Hepatocyte (in vitro differentiated cells): ENCODE results near the gene CILP2.

Experiments used
- CTCF ChIP-seq: fragments of 200-600 bp; sonication (generic); IDR thresholded peaks from 2 replicates; pipeline ENCODE4 v1.5.1; 2016; ENCODE audit warnings: antibody characterized with exemption, mild to moderate bottlenecking; ENCODE audit not compliant: poor library complexity
- EZH2 ChIP-seq: fragments of 200-600 bp; sonication (generic); IDR thresholded peaks from 2 replicates; pipeline ENCODE4 v1.6.1; 2016; ENCODE audit warnings: antibody characterized with exemption, mild to moderate bottlenecking, borderline replicate concordance

- TF ChIP-seq CTCF (no peak), EZH2 (no peak)
These were observed 49.7 kb downstream of the CILP2 start for GRCh38 chr19:19587771-19588170.
